ENCODE data around the gene TYMS. TPM values are rescaled to one million over a fixed set of nuclear protein-coding genes. Genes with fewer than 3 reads are reported as not detected.

Gene TYMS
- total RNA-seq, 3 donors from 2014 or later = 7.2 to 42.1 (median 16.3) TPM

DNA sequence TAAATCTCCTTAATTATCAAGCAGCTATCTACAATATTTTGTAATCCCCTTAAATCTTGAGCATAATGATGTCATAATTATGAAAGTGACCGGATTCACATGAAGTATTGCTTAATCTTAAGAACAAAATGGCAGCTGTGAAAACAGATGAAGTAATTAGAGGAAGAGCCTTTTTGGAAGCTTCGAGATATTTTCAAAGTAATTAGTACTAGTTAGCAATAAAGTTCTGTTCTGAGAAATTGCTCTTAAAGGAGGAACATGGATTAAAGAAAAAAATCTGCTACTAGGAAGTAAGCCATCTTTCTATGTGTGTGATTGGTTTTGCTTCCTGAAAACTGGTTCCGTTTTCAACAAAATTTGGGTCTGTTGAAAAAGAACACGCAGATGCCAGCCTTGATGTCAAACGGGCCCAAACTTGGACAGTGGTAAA, 42.3 kb upstream of the TYMS start:
- no peaks in the 10 kb centered on the region for H3K9me3 ChIP-seq
- ATAC-seq = no peak
- H3K36me3 ChIP-seq (ENCODE audit: low read depth) = no peaks in the 10 kb centered on the region
- no peak for DNase-seq
- H3K4me1 ChIP-seq (ENCODE audit: low read depth) = no peaks in the 10 kb centered on the region
- TF ChIP-seq, protein P1, sequence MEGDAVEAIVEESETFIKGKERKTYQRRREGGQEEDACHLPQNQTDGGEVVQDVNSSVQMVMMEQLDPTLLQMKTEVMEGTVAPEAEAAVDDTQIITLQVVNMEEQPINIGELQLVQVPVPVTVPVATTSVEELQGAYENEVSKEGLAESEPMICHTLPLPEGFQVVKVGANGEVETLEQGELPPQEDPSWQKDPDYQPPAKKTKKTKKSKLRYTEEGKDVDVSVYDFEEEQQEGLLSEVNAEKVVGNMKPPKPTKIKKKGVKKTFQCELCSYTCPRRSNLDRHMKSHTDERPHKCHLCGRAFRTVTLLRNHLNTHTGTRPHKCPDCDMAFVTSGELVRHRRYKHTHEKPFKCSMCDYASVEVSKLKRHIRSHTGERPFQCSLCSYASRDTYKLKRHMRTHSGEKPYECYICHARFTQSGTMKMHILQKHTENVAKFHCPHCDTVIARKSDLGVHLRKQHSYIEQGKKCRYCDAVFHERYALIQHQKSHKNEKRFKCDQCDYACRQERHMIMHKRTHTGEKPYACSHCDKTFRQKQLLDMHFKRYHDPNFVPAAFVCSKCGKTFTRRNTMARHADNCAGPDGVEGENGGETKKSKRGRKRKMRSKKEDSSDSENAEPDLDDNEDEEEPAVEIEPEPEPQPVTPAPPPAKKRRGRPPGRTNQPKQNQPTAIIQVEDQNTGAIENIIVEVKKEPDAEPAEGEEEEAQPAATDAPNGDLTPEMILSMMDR (IDR thresholded peaks at IDR 0.05) = no peak
- no peak overlapping the region for H3K4me3 ChIP-seq
- intact Hi-C loops (cut with DNase I, micrococcal nuclease) = loop anchor here (10.0 kb wide), 2 partner anchors 320 to 330 kb away; no protein-coding TSS in a partner anchor

DNA sequence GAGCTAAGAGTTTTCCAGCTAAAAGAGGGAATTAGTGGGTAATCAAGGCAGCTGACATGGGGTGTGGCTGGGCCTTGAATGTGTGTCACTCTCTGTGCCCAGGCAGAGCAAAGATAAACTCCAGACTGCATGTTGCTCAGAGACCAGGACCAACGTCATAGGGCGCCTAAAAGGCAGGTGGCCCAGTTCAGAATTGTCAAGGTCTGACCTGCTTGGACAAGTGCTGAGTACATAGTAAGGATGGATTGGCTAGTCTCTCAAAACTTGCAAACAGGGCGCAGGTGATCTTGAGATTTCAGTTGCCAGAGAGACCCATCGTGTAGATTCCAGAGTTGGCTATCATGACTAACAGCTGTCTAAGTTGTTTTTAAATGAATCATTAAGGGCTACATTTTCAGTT, 41.7 kb upstream of the TYMS start:
- H3K36me3 ChIP-seq (ENCODE audit: low read depth) = no peaks in the 10 kb centered on the region
- no peaks in the 10 kb centered on the region for H3K4me1 ChIP-seq (ENCODE audit: low read depth)
- TF ChIP-seq, protein P1 (IDR thresholded peaks at IDR 0.05) = no peak
- ATAC-seq = no peak
- no peak overlapping the region for H3K4me3 ChIP-seq
- no peaks in the 10 kb centered on the region for H3K9me3 ChIP-seq
- intact Hi-C loops (cut with DNase I, micrococcal nuclease) = loop anchor here (10.0 kb wide), 2 partner anchors 321 to 331 kb away; no protein-coding TSS in a partner anchor
- no peak for DNase-seq

DNA sequence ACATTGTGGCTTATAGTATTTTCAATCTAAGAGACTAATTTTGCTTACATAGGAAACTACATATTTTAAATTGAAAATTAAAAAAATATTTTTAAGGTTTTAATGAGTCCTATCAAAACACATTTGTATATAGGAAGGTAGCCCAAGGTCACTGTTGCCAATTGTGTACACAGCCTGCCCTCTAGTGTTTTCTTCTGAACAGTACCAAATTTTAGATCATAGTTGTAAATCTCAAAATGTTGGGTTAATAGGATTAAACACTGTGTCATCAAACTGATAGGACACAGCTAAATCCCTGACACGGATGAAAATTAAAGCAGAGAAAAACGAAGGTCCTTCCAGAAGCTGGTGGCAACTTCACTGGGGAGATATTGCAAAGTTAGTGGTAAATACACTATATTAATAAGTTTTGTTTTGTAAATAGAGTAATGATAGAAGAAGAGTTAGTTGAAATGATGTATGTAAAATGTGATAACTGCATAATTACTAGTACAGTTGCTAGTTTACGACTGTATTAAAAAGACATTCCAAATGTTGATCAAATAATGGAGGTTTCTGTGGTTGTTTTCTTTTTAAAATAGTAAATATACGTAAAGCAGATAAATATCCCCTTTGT, 41.0 kb upstream of the TYMS start:
- Histone ChIP-seq H3K4me3 (no peak overlapping the region), H3K9me3 (no peaks in the 10 kb centered on the region), H3K4me1 (ENCODE audit: low read depth) (no peaks in the 10 kb centered on the region), H3K36me3 (ENCODE audit: low read depth) (no peaks in the 10 kb centered on the region)
- TF ChIP-seq, protein P1 (IDR thresholded peaks at IDR 0.05) = peak; percentile 21
- DNase-seq (peak in 1 of 3 donors; percentile 15), ATAC-seq (peak; percentile 58)
- intact Hi-C loops (cut with DNase I, micrococcal nuclease) = loop anchor here (10.0 kb wide), 2 partner anchors 322 to 332 kb away; no protein-coding TSS in a partner anchor

DNA sequence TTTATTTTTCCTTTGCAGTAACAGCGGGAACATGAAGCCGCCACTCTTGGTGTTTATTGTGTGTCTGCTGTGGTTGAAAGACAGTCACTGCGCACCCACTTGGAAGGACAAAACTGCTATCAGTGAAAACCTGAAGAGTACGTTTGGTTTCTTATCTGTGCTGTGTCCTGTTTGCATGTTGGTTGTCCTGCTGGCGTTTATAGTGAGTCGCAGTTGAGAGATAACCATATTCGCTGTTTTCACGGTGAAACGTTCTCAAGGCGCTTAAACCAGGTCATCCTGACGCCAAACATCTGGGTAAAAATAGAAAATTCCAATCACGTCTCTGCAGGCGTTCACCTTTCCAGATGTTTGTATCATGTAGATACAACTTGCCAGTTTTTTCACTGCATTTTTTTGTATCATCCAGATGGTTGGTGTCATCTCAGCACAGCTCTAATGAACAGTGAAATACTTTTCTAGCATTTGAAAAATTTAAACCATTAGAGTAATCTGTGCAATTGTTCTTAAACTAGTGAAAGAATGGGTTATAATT, 39.4 kb upstream of the TYMS start:
- Histone ChIP-seq H3K4me1 (ENCODE audit: low read depth) (no peaks in the 10 kb centered on the region), H3K9me3 (no peaks in the 10 kb centered on the region), H3K36me3 (ENCODE audit: low read depth) (no peaks in the 10 kb centered on the region), H3K4me3 (no peak overlapping the region)
- TF ChIP-seq, protein P1 (IDR thresholded peaks at IDR 0.05) = no peak
- ATAC-seq = no peak
- intact Hi-C loops (cut with DNase I, micrococcal nuclease) = loop anchor here (10.0 kb wide), 2 partner anchors 323 to 333 kb away; no protein-coding TSS in a partner anchor
- no peak for DNase-seq

DNA sequence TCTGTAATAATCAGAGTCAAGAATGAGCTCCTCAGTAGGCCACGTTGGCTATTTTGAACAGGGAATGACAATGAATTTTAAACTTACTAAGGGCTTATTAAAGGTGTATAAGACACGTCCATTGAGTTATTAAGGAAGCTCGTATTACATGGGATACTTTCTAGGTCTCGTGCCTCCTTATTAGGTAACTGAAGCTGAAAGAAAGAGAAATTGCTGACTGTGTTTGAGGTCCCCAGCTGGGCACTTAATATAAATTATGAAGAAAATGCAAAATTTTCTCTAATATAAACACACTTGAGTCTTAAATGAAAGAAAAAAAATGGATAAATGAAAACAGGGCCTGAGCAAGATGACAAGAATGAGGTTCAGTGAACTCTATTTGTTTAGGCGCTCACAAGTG, 38.8 kb upstream of the TYMS start:
- no peak for DNase-seq

More for the DNA sequence above, 38.8 kb upstream of the TYMS start:
- Histone ChIP-seq H3K9me3 (no peaks in the 10 kb centered on the region), H3K4me3 (no peak overlapping the region), H3K36me3 (ENCODE audit: low read depth) (no peaks in the 10 kb centered on the region), H3K4me1 (ENCODE audit: low read depth) (no peaks in the 10 kb centered on the region)
- intact Hi-C loops (cut with DNase I, micrococcal nuclease) = loop anchor here (10.0 kb wide), 2 partner anchors 324 to 334 kb away; no protein-coding TSS in a partner anchor
- ATAC-seq = no peak
- TF ChIP-seq, protein P1 (IDR thresholded peaks at IDR 0.05) = no peak
